DMS114 treated with DMSO at 0.1 percent for 48 hours (cell line): Measurements from ENCODE around the gene PUS10.
A peak's percentile ranks its signal among the peaks of the same experiment; 100 is the strongest.
"Not testable (repeated sequence)": the region's sequence is repeated elsewhere in the genome, so short reads cannot be mapped to it uniquely, and the experiment has no call there.

Experiments
- DNase-seq: peaks from one replicate; lab custom pipeline; 2025; ENCODE audit not compliant: unreplicated experiment; lab: John Stamatoyannopoulos, UW

Gene PUS10

GRCh38 chr2:61012303-61012702 is 5.8 kb downstream of the PUS10 start:
- not testable (repeated sequence) for DNase-seq

- DNase-seq = no peak
Observed at GRCh38 chr2:61011678-61012077, 6.4 kb downstream of the PUS10 start.

- DNase-seq = no peak
Observed at GRCh38 chr2:61009355-61009754, 8.7 kb downstream of the PUS10 start.

DNA sequence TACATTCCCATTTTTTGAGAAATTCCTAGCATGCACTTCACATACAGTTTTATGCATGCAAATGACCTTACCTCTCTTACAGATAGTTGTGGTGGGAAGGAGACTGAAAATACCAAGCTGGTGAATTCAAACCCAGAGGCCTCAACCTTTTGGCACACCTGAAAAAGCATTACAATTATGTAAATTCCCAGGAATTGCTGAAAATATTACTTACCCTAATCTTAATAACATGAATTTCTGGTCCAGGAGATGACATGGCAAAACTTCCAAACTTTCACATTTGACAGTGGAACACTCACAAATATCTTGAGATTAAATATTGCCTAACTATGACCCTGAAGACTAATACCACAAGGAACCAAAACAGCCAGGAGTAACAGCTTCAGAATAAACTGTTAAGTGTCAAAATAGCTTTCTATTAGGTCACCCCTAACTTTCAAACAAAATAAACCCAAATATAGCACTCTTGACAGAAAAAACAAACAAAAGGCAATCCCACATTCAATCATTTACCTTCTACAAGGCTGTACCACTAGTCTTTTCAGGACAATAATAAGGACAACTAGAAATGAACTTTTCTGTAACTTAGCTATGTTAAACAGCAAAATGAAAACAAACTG is 11.5 kb downstream of the PUS10 start:
- no peak for DNase-seq

DNA sequence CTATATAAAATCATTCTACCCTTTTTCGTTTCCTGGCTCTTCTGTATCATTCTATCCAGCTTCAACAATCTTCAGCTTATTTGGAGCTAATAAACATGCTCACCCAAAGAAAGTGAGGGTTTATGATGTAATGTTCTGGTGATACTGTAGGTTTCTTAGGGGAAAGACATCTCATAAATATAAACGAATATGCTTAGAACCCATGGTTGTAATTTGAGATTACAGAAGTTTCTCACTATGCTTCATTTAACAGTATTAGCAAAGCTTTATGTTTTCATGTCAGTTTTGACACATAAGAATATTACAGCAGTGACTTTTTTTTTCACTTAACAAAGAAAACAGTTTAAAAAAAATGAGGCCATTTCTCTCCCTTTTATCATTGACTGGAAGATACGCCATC is 12.3 kb downstream of the PUS10 start:
- DNase-seq = no peak

GRCh38 chr2:60998628-60999545 is 19.2 kb downstream of the PUS10 start:
- DNase-seq = peak; percentile 58

GRCh38 chr2:60994131-60994530 is 23.9 kb downstream of the PUS10 start:
- no peak for DNase-seq

DNA sequence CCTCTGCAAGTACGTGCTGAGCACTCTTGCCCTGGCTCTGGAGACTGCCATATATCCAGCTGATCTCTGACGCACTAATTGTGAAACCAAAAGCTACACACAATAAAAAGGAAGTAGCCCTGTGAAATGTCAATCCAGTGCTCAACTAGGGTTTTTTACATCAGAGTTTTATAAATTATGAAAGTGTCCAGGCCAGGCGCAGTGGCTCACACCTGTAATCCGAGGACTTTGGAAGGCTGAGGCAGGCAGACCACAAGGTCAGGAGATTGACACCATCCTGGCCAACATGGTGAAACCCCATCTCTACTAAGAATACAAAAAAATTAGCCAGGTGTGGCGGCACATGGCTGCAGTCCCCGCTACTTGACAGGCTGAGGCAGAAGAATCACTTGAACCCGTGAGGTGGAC is 25.1 kb downstream of the PUS10 start:
- DNase-seq = no peak

DNA sequence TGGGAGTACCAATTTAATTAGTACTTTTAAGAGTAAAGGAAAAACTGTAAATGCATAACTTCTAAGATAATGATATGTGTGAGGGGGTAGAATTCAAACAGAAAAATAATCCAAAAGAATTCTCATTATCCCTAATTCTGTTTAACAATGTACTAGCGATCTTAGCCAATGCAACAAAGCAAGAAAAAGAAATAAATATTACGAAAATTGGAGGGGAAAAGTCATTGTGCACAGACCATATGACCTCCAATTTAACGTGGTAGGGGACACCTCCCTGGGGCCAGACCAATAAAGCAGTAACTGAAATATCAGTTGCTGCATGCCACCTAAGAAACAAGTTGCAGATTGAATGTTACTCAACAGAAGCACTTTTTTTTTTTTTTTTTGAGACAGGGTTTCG is 26.4 kb downstream of the PUS10 start:
- DNase-seq = no peak

DNA sequence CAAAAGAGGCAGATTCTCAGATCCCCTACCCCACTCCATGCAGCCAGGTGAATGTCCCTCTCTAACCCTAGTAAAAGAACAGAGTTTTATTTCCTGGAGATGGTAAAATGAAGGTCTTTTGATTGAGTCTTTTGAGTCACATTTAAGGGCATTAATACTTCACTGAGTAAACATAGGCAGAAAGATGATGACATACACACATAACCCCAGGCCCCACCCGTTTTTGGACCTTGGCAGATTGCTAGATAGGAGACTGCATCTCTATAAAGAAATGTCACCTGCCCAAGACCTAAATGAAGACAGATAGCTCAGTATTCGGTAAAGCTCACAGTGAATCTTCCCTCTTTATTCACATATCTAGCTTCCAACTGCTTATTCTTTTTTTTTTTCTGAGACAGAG is 28.8 kb downstream of the PUS10 start:
- no peak for DNase-seq

DNA sequence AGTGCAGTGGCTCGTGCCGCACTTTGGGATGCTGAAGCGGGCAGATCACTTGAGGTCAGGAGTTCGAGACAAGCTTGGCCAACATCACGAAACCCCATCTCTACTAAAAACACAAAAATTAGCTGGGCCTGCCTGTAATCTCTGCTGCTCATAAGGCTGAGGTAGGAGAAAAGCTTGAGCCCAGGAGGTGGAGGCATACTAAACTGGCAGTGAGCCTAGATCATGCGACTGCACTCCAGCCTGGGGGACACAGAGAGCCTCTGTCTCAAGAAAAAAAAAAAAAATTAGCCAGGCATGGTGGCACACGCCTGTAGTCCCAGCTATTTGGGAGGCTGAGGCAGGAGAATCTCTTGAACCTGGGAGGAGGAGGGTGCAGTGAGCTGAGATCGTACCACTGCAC is 30.4 kb downstream of the PUS10 start:
- DNase-seq = not testable (repeated sequence)

GRCh38 chr2:60987041-60987440 is 31.0 kb downstream of the PUS10 start:
- no peak for DNase-seq

DNA sequence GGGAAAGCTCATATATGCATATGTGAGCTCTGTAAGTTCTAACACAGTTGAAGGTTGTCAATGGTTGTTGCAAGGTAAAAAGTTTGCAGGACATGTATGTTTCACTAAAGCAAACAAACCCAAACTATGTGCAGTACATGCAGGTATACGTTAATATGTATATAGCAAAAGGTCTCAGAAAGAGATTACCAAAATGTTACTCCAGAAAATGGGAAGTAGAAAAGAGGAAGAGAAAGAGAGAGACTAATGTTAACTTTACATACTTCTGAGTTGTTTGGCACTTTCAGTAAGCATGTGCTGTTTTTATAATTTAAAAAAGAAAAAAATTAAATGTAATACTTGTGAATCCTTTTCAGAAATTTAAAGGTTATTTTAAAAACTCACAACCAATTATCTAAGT is 33.3 kb downstream of the PUS10 start:
- DNase-seq = no peak

DNA sequence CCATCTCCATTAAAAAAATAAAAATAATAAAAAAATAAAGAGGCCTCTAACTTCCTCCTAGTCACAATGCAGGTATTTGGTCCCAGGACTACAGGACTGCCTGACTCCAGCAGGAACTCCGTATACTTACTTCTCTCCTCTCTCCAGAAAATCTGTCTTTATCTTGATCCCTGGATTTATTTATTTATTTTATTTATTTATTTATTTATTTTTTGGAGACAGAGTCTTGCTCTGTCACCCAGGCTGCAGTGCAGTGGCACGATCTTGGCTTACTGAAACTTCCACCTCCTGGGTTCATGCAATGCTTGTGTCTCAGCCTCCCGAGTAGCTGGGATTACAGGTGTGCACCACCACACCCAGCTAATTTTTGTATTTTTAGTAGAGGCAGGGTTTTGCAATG is 36.0 kb downstream of the PUS10 start:
- DNase-seq = not testable (repeated sequence)

DNA sequence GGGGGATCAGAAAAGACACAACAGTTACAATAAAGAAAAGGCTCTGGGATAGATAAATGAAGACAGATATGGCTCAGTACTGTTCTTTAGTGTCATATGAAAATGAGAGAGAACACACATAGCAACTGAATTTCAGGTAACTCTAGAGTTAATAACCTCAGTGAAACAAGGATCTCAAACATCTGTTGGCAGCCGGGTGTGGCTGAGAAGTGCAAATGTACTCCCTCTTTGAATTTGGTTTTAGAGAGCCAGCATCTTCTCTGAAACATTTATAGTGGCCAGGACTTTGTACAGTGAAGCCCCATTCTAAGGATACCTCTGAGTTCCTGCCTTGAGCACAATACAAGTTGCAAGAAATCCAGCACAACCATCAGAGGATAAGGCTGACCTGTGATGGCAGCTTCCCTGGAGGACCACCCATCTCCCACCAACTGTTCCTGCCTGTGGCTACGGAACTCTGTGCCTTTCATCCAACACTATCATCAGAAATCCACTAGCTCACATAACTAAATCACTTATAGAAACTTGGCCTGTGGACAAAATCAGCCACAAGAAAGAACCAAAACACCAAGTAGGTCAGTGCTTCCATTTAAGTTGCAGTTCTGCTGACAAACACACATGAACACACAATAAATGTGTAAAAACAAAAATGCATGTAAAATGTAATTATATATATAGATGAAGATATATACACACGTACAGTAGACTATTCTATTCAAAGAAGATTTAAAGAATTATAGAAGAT is 37.8 kb downstream of the PUS10 start:
- no peak for DNase-seq

- no peak for DNase-seq
Observed at GRCh38 chr2:60979231-60979630, 38.8 kb downstream of the PUS10 start.

DNA sequence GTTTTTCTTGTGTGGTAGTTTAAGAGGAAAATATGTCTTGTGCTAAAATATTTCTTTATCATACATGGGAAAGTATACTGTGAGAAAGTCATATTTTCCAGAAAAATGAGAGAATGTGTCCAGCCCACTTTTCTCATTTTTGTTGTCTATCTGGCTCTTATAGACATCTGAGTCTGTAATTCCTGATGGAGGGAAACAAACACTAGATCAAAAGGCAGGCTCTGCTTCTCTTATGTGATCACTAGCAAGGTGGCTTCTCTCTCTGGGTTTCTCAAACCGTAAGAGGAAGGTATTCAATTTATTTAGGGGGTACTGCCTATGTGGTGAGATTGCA is 40.5 kb downstream of the PUS10 start:
- no peak for DNase-seq

GRCh38 chr2:60976875-60977561 is 41.0 kb downstream of the PUS10 start:
- no peak for DNase-seq

DNA sequence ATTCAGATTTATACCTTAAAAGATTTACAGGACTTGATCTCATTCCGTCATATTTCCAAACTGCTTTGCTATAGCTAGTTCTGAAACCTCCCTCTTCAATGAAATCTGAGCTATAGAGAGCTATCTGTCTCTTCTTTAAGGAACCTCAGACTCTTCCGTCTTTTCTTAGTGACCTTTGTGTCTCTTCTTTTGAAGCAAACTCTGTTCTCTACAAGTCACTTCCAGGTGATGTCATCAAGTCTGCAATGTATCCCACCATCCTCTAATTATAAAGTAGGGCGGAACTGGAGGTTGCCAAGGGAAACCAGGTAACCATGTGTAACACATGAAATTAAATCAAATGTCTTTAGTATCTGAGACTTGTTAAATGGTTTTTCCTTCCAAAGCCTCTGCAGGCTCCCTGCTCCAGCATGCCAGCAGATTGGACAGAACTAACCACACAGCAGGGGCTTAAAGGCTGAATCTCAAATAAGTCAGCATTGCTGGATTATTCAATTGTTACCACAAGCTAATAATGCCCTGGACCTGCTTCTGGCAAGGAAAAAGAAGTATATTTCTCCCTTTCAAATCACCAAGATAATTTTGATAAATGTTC is 41.7 kb downstream of the PUS10 start:
- no peak for DNase-seq

- DNase-seq = no peak
Observed at GRCh38 chr2:60974652-60975051, 43.4 kb downstream of the PUS10 start.

DNA sequence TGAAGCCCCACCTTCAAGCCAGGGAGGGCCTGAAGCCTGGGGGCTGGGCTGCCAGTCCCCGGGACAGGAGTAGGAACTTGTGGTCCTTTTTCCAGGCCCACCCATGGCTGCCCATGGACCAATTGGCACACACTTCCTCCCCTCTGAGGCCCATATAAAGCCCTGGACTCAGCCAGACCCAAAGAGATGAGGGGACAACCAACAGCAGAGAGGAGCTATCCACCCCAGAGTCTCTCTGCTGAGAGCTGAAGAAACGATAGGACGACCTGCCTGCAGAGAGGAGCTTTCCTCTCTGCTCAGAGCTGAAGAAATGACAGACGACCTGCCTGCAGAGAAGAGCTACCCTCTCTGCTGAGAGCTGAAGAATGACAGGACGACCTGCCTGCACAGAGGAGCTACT is 44.4 kb downstream of the PUS10 start:
- DNase-seq = no peak
